Endothelial cell of umbilical vein (primary cell): ENCODE results near the gene MYO16. TPM values are rescaled to one million over a fixed set of nuclear protein-coding genes. Genes with fewer than 3 reads are reported as not detected.

Experiments
- BruUV-seq: library from RNA; stranded (reverse); fragments of 400-500 nt; replicated peaks from 2 replicates; lab custom pipeline; 2021; lab: Mats Ljungman, UMichigan
- CTCF ChIA-PET: fragments of 300-600, 350-600 bp; sonication (Branson Sonifier 250); formaldehyde crosslinking; loops from one replicate; lab custom pipeline; 2021; ENCODE audit warnings: antibody characterized with exemption, inconsistent platforms; lab: Charles Lee
- POLR2A ChIA-PET: fragments of 300-600, 350-600 bp; sonication (Branson Sonifier 250); formaldehyde crosslinking; loops from one replicate; lab custom pipeline; 2021; ENCODE audit warnings: antibody characterized with exemption, inconsistent platforms; lab: Charles Lee
- DNase-seq: peaks from one replicate; pipeline ENCODE4 v3.0.0-alpha.2; 2011; ENCODE audit warnings: low read depth, low spot score
- FAIRE-seq: peaks from 2 replicates; lab custom pipeline; 2011; peaks lifted over from hg19 to GRCh38; lab: Jason Lieb, UNC
- H2AFZ ChIP-seq: 2 replicates; pipeline ENCODE4 v1.6.0; 2012; ENCODE audit warnings: low read depth, low read length, control low read depth, inconsistent platforms
- H3K27ac ChIP-seq: 2 replicates; pipeline ENCODE4 v1.5.1; 2011; ENCODE audit warnings: low read depth, mild to moderate bottlenecking, control low read depth, low read length, moderate library complexity; ENCODE audit not compliant: insufficient read depth
- H3K27me3 ChIP-seq, 2 experiments: 2 replicates each; pipeline versions ENCODE4 v1.6.0 to v1.6.1; 2011; ENCODE audit warnings: low read length in 2 of 2, mixed read lengths in 1 of 2; ENCODE audit not compliant: control insufficient read depth in 2 of 2, insufficient read depth in 2 of 2
- H3K36me3 ChIP-seq, 2 experiments: 2 replicates in 1 of 2; 3 replicates in 1 of 2; pipeline ENCODE4 v1.5.1; 2011; ENCODE audit warnings: low read length in 2 of 2, mild to moderate bottlenecking in 1 of 2, moderate library complexity in 1 of 2; ENCODE audit not compliant: control insufficient read depth in 2 of 2, insufficient read depth in 2 of 2; ENCODE audit errors: extremely low read depth in 1 of 2
- H3K4me1 ChIP-seq: 3 replicates; pipeline ENCODE4 v1.5.1; 2011; ENCODE audit warnings: mild to moderate bottlenecking, low read length; ENCODE audit not compliant: control insufficient read depth, insufficient read depth; ENCODE audit errors: extremely low read depth
- H3K4me2 ChIP-seq: 2 replicates; pipeline ENCODE4 v1.6.1; 2011; ENCODE audit warnings: low read length, control low read depth, mixed read lengths; ENCODE audit not compliant: insufficient read depth
- H3K4me3 ChIP-seq, 3 experiments: fragments of 200-600 bp in 1 of 3; sonication (generic), shearing (Covaris generic) in 1 of 3; replicated peaks in 1 of 3; 2 replicates each; pipeline ENCODE4 v1.5.1; 2011 to 2016; ENCODE audit warnings: control low read depth in 3 of 3, low read length in 3 of 3, mild to moderate bottlenecking in 2 of 3, inconsistent platforms in 1 of 3, low read depth in 1 of 3, moderate library complexity in 1 of 3; ENCODE audit not compliant: insufficient read depth in 1 of 3
- H3K79me2 ChIP-seq: 2 replicates; pipeline ENCODE4 v1.6.0; 2012; ENCODE audit warnings: low read length, inconsistent platforms; ENCODE audit not compliant: control insufficient read depth, insufficient read depth
- H3K9ac ChIP-seq: replicated peaks from 2 replicates; pipeline ENCODE3; 2011; ENCODE audit warnings: low read length, control low read depth; ENCODE audit not compliant: insufficient read depth; ENCODE audit errors: extremely low read depth
- H3K9me1 ChIP-seq: replicated peaks from 3 replicates; pipeline ENCODE4 v1.6.0; 2011; ENCODE audit warnings: mild to moderate bottlenecking, low read length; ENCODE audit not compliant: control insufficient read depth, insufficient read depth; ENCODE audit errors: extremely low read depth
- H3K9me3 ChIP-seq: replicated peaks from 2 replicates; pipeline ENCODE4 v1.5.1; 2012; ENCODE audit warnings: low read length, inconsistent platforms; ENCODE audit not compliant: control insufficient read depth, insufficient read depth
- H4K20me1 ChIP-seq: replicated peaks from 2 replicates; pipeline ENCODE3; 2011; ENCODE audit warnings: mild to moderate bottlenecking, low read length; ENCODE audit not compliant: control insufficient read depth, insufficient read depth; ENCODE audit errors: extremely low read depth
- CTCF ChIP-seq, 2 donors: IDR thresholded peaks; 1 replicate in 1 of 2; 2 replicates in 1 of 2; pipeline ENCODE4 v1.5.1; 2011; ENCODE audit warnings: low read length in 2 of 2, mild to moderate bottlenecking in 2 of 2, moderate library complexity in 2 of 2, control low read depth in 1 of 2, inconsistent platforms in 1 of 2, low read depth in 1 of 2; ENCODE audit not compliant: insufficient read depth in 1 of 2; ENCODE audit errors: extremely low read depth in 1 of 2
- EZH2 ChIP-seq: IDR thresholded peaks from 2 replicates; pipeline ENCODE4 v1.6.1; 2012; ENCODE audit warnings: borderline replicate concordance, low read depth, mild to moderate bottlenecking, moderate library complexity, low read length, inconsistent platforms; ENCODE audit not compliant: severe bottlenecking
- FOS ChIP-seq: IDR thresholded peaks from 2 replicates; pipeline ENCODE4 v1.6.1; 2011; ENCODE audit warnings: mild to moderate bottlenecking, low read length, moderate library complexity, borderline replicate concordance; ENCODE audit not compliant: insufficient read depth
- GATA2 ChIP-seq: IDR thresholded peaks from 2 replicates; pipeline ENCODE4 v1.7.0; 2011; ENCODE audit warnings: low read depth, mild to moderate bottlenecking, moderate library complexity, mixed read lengths, low read length; ENCODE audit not compliant: insufficient read length, insufficient read depth
- JUN ChIP-seq: IDR thresholded peaks from 2 replicates; pipeline ENCODE4 v1.6.1; 2011; ENCODE audit warnings: borderline replicate concordance, low read depth; ENCODE audit not compliant: insufficient read length, insufficient read depth
- MAX ChIP-seq: IDR thresholded peaks from 2 replicates; pipeline ENCODE4 v1.6.1; 2011; ENCODE audit not compliant: insufficient read depth, insufficient read length
- MYC ChIP-seq: IDR thresholded peaks from one replicate; pipeline ENCODE4 v1.6.1; 2011; ENCODE audit warnings: mild to moderate bottlenecking, low read depth, low read length
- POLR2A ChIP-seq: IDR thresholded peaks from 2 replicates; pipeline ENCODE4 v1.6.1; 2012; ENCODE audit warnings: low read depth, mild to moderate bottlenecking, control low read depth, low read length
- POLR2AphosphoS5 ChIP-seq: IDR thresholded peaks from 2 replicates; pipeline ENCODE4 v1.6.1; 2012; ENCODE audit warnings: low read depth, mild to moderate bottlenecking, control low read depth, low read length, moderate library complexity; ENCODE audit not compliant: insufficient read depth
- dilution Hi-C: fragments of 300-500 bp; cut with MboI; formaldehyde crosslinking; loops from one replicate; pipeline ENCODE4 v1.15.0; 2019; ENCODE audit warnings: low sequenced_read_pairs; ENCODE audit not compliant: extremely low pct_ligation_motif_present
- intact Hi-C: fragments of 100-400 bp; cut with micrococcal nuclease; formaldehyde crosslinking; loops from one replicate; pipeline ENCODE4 v1.10.0; 2022
- polyA plus RNA-seq, 4 experiments: library from polyadenylated mRNA; depleted of rRNA in 3 of 4; stranded (reverse) in 3 of 4; unstranded in 1 of 4; fragments of >200 nt; gene quantifications; 2 replicates each; pipeline versions ENCODE4 v1.2.1 to v1.2.3, GENCODE V29; 2011 to 2012; ENCODE audit warnings: missing spikeins in 1 of 4
- total RNA-seq: library from RNA; stranded (reverse); gene quantifications from 2 replicates; pipeline ENCODE4 v1.2.3, GENCODE V29; 2021

The MYO16 gene
- total and polyA plus RNA-seq, 2 donors (not counting 3 experiments of a cell fraction or from before 2014, with no cell fraction given) = 0.03 to 0.04 TPM

- no TSS peak for BruUV-seq
- FAIRE-seq = no peak
- no peak overlapping the region for H2AFZ ChIP-seq
- H3K9ac ChIP-seq = no peak overlapping the region
- H3K36me3 ChIP-seq = no peaks in the 10 kb centered on the region
- ChIA-PET POLR2A (no interaction called here), CTCF (interaction anchor here (1.1 kb wide), 1 partner anchor 11 kb away, joined by 3 read pairs; no protein-coding TSS in a partner anchor)
- no peak overlapping the region for H3K4me3 ChIP-seq
- dilution Hi-C loops = no loop called here
- intact Hi-C loops = no loop called here
- H4K20me1 ChIP-seq = no peaks in the 10 kb centered on the region
- no peak for DNase-seq
- no peaks in the 10 kb centered on the region for H3K4me1 ChIP-seq
- no peaks in the 10 kb centered on the region for H3K9me3 ChIP-seq
- H3K27me3 ChIP-seq = no peaks in the 10 kb centered on the region
- no peak overlapping the region for H3K27ac ChIP-seq
- no peak overlapping the region for H3K4me2 ChIP-seq
- no peaks in the 10 kb centered on the region for H3K79me2 ChIP-seq
- no peaks in the 10 kb centered on the region for H3K9me1 ChIP-seq
- no peak for TF ChIP-seq CTCF (IDR thresholded peaks at IDR 0.05; ENCODE audit: extremely low read depth in 1 of 2, insufficient read depth in 1 of 2, low read depth in 1 of 2, low read length in 2 of 2)
- no peak for TF ChIP-seq POLR2AphosphoS5
- no peak for TF ChIP-seq JUN
- TF ChIP-seq MAX = no peak
Observed at GRCh38 chr13:109088624-109088917, 459.2 kb downstream of the MYO16 start.

- no TSS peak for BruUV-seq
- intact Hi-C loops = no loop called here
- H3K36me3 ChIP-seq = no peaks in the 10 kb centered on the region
- H3K4me2 ChIP-seq = no peak overlapping the region
- no peak overlapping the region for H3K9ac ChIP-seq
- TF ChIP-seq MAX (no peak), EZH2 (no peak), CTCF (IDR thresholded peaks at IDR 0.05; ENCODE audit: extremely low read depth in 1 of 2, insufficient read depth in 1 of 2, low read depth in 1 of 2, low read length in 2 of 2) (no peak), FOS (no peak), JUN (no peak), POLR2A (no peak), GATA2 (no peak), POLR2AphosphoS5 (no peak), MYC (no peak)
- H3K27ac ChIP-seq = no peak overlapping the region
- DNase-seq (no peak), FAIRE-seq (no peak)
- ChIA-PET POLR2A (no interaction called here), CTCF (no interaction called here)
- H3K4me3 ChIP-seq = no peak overlapping the region
- H4K20me1 ChIP-seq = no peaks in the 10 kb centered on the region
- no peak overlapping the region for H2AFZ ChIP-seq
- H3K79me2 ChIP-seq = no peaks in the 10 kb centered on the region
- no peaks in the 10 kb centered on the region for H3K27me3 ChIP-seq
- no peaks in the 10 kb centered on the region for H3K9me3 ChIP-seq
- no peaks in the 10 kb centered on the region for H3K9me1 ChIP-seq
- no peaks in the 10 kb centered on the region for H3K4me1 ChIP-seq
- dilution Hi-C loops = no loop called here
Observed at GRCh38 chr13:109090796-109091195, 461.4 kb downstream of the MYO16 start.
